Mammary epithelial cell (primary cell): ENCODE measurements around the gene GFOD2.

Source experiments
- CTCF ChIP-seq, 2 donors: IDR thresholded peaks in 1 of 2; conservative IDR thresholded peaks in 1 of 2; 2 replicates each; pipeline ENCODE4 v1.5.1; 2011 to 2012; ENCODE audit warnings: inconsistent platforms in 2 of 2, low read length in 2 of 2, mild to moderate bottlenecking in 2 of 2, control low read depth in 1 of 2, low read depth in 1 of 2; ENCODE audit not compliant: insufficient read depth in 1 of 2; ENCODE audit errors: extremely low read depth in 1 of 2
- EZH2 ChIP-seq: IDR thresholded peaks from 2 replicates; pipeline ENCODE4 v1.6.1; 2012; ENCODE audit warnings: low read length, inconsistent platforms, borderline replicate concordance

GRCh38 chr16:67658849-67659674, 60.1 kb downstream of the GFOD2 start:
- no peak for TF ChIP-seq EZH2
- TF ChIP-seq CTCF (conservative IDR thresholded peaks at IDR 0.05 in 1 of 2, IDR thresholded peaks at IDR 0.05 in 1 of 2; ENCODE audit: extremely low read depth in 1 of 2, insufficient read depth in 1 of 2, low read depth in 1 of 2, low read length in 2 of 2) = no peak
